K562 (cell line): ENCODE results near the gene ELF5. TPM values are rescaled to one million over a fixed set of nuclear protein-coding genes. Genes with fewer than 3 reads are reported as not detected.

Source experiments
- ATF3 ChIP-seq, 2 experiments: fragments of 450-650 bp in 1 of 2; sonication (generic) in 1 of 2; formaldehyde crosslinking in 1 of 2; IDR thresholded peaks in 1 of 2; conservative IDR thresholded peaks in 1 of 2; 2 replicates each; pipeline versions ENCODE4 v1.6.1 to v1.8.1; 2016 to 2023; ENCODE audit warnings: mild to moderate bottlenecking in 2 of 2, moderate library complexity in 2 of 2, inconsistent platforms in 1 of 2, missing genetic modification reagents in 1 of 2
- CBX1 ChIP-seq: sonication (generic); IDR thresholded peaks from 2 replicates; pipeline ENCODE4 v1.6.1; 2016; ENCODE audit warnings: antibody characterized with exemption, low read depth, mild to moderate bottlenecking
- CEBPG ChIP-seq, 3 experiments: fragments of 200-800 bp in 1 of 3; sonication (Bioruptor generic) in 1 of 3; sonication (generic) in 1 of 3; formaldehyde crosslinking in 1 of 3; IDR thresholded peaks in 2 of 3; conservative IDR thresholded peaks in 1 of 3; 2 replicates each; pipeline versions ENCODE4 v1.6.1 to v1.8.0; 2016 to 2022; ENCODE audit warnings: missing compliant biosample characterization in 2 of 3, missing genetic modification characterization in 2 of 3, mild to moderate bottlenecking in 1 of 3, missing genetic modification reagents in 1 of 3
- CUX1 ChIP-seq: fragments of 200-800 bp; sonication (Bioruptor generic); IDR thresholded peaks from 2 replicates; pipeline ENCODE4 v1.6.1; 2016; ENCODE audit warnings: missing genetic modification characterization, missing compliant biosample characterization
- ETS1 ChIP-seq: conservative IDR thresholded peaks from 2 replicates; pipeline ENCODE4 v1.6.1; 2011; ENCODE audit warnings: low read depth, mild to moderate bottlenecking, low read length; ENCODE audit not compliant: control insufficient read depth
- HLTF ChIP-seq: fragments of 450-650 bp; IDR thresholded peaks from 2 replicates; pipeline ENCODE4 v1.6.1; 2016
- HNRNPK ChIP-seq: fragments of 200-400 bp; formaldehyde crosslinking; IDR thresholded peaks from one replicate; pipeline ENCODE4 v1.6.1; 2018; ENCODE audit warnings: mild to moderate bottlenecking, low read depth, low read length; ENCODE audit not compliant: poor library complexity, severe bottlenecking
- KLF6 ChIP-seq: fragments of 250-450 bp; sonication (Bioruptor Pico); IDR thresholded peaks from 2 replicates; pipeline ENCODE4 v1.4.0; 2020; ENCODE audit warnings: mild to moderate bottlenecking, moderate library complexity, borderline replicate concordance
- L3MBTL2 ChIP-seq: fragments of 450-650 bp; IDR thresholded peaks from 2 replicates; pipeline ENCODE4 v1.6.1; 2016; ENCODE audit warnings: mild to moderate bottlenecking, moderate library complexity
- MAFG ChIP-seq: fragments of 450-650 bp; conservative IDR thresholded peaks from 2 replicates; pipeline ENCODE4 v1.6.1; 2016; ENCODE audit warnings: missing genetic modification characterization, missing compliant biosample characterization
- MTA3 ChIP-seq: fragments of 450-650 bp; formaldehyde crosslinking; IDR thresholded peaks from 2 replicates; pipeline ENCODE4 v1.6.1; 2017; ENCODE audit warnings: mild to moderate bottlenecking, borderline replicate concordance
- PHF8 ChIP-seq: fragments of 200-600 bp; sonication (generic); IDR thresholded peaks from 2 replicates; pipeline ENCODE4 v1.6.1; 2012; ENCODE audit warnings: mixed run types, mild to moderate bottlenecking, inconsistent platforms, low read length, moderate library complexity, borderline replicate concordance
- STAT5A ChIP-seq: IDR thresholded peaks from 2 replicates; pipeline ENCODE4 v1.6.1; 2012; ENCODE audit warnings: low read length, inconsistent platforms, borderline replicate concordance
- TEAD4 ChIP-seq, 2 experiments: sonication (generic) in 1 of 2; formaldehyde crosslinking in 1 of 2; IDR thresholded peaks; 2 replicates each; pipeline versions ENCODE4 v1.6.1 to v1.8.0; 2012 to 2022; ENCODE audit warnings: borderline replicate concordance in 1 of 2, inconsistent platforms in 1 of 2, low read length in 1 of 2, mild to moderate bottlenecking in 1 of 2, missing genetic modification reagents in 1 of 2
- XRCC5 ChIP-seq: fragments of 200-400 bp; formaldehyde crosslinking; IDR thresholded peaks from 2 replicates; pipeline ENCODE4 v1.6.1; 2017; ENCODE audit warnings: low read depth, mild to moderate bottlenecking, low read length
- ZBTB1 ChIP-seq: sonication (generic); formaldehyde crosslinking; IDR thresholded peaks from 2 replicates; pipeline ENCODE4 v1.8.1; 2023; ENCODE audit warnings: missing genetic modification reagents, low read depth, mild to moderate bottlenecking, borderline replicate concordance
- ZEB2 ChIP-seq: fragments of 450-650 bp; IDR thresholded peaks from 2 replicates; pipeline ENCODE4 v1.6.1; 2016
- polyA plus RNA-seq, 8 experiments: library from polyadenylated mRNA; depleted of rRNA in 4 of 8; stranded (reverse) in 5 of 8; unstranded in 3 of 8; fragments of >200 nt; fragmentation: Nextera tagmentation in 2 of 8; fragmentation: Illumina TruSeq in 1 of 8; extraction: Ambion mirVana in 2 of 8; extraction: Trizol in 1 of 8; gene quantifications; 2 replicates each; pipeline versions ENCODE4 v1.2.1 to v1.2.3, GENCODE V29; 2011 to 2014; ENCODE audit warnings: inconsistent platforms in 1 of 8, missing spikeins in 1 of 8
- total RNA-seq, 7 experiments: library from RNA; depleted of rRNA in 6 of 7; stranded (reverse); fragments of >200 nt in 6 of 7; fragmentation: Illumina TruSeq in 2 of 7; extraction: Trizol in 2 of 7; gene quantifications; 2 replicates each; pipeline versions ENCODE4 v1.2.1 to v1.2.3, GENCODE V29; 2011 to 2021; ENCODE audit warnings: low replicate concordance in 1 of 7

ELF5 gene
- total and polyA plus RNA-seq, 9 of the 15 experiments (the other 6 are each of a cell fraction or from before 2014, with no cell fraction given), result not detected

- TF ChIP-seq CUX1, result no peak
- peak; percentile 63; the same call in 1 of the 2 replicates for TF ChIP-seq HLTF
- TF ChIP-seq TEAD4 (IDR thresholded peaks at IDR 0.05; ENCODE audit: low read length), result peak; percentile 89
- TF ChIP-seq TEAD4 (CRISPR knock-in tag; IDR thresholded peaks at IDR 0.05; ENCODE audit: borderline replicate concordance), result 0 out of 2 replicates have a peak, but pooled peaks have one; percentile 35
- TF ChIP-seq ZEB2, result 0 out of 2 replicates have a peak, but pooled peaks have one; percentile 32
- TF ChIP-seq L3MBTL2, result peak; percentile 73; the same call in 1 of the 2 replicates
- peak; percentile 93 for TF ChIP-seq PHF8
- TF ChIP-seq ATF3 (IDR thresholded peaks at IDR 0.05), result no peak
- no peak; the same call in 1 of the 2 replicates for TF ChIP-seq ATF3 (CRISPR knock-in tag; conservative IDR thresholded peaks at IDR 0.05)
- TF ChIP-seq HNRNPK, result no peak
- no peak for TF ChIP-seq MAFG (tag)
- peak; percentile 78 for TF ChIP-seq STAT5A
- peak; percentile 68; the same call in 1 of the 2 replicates for TF ChIP-seq ETS1
- TF ChIP-seq XRCC5, result 0 out of 2 replicates have a peak, but pooled peaks have one; percentile 17
- no peak for TF ChIP-seq KLF6 (CRISPR knock-in tag)
- peak; percentile 46; the same call in 1 of the 2 replicates for TF ChIP-seq CEBPG (CRISPR knock-in tag; IDR thresholded peaks at IDR 0.05)
- TF ChIP-seq CEBPG (tag; conservative IDR thresholded peaks at IDR 0.05 in 1 of 2, IDR thresholded peaks at IDR 0.05 in 1 of 2), result peak in 1 of 2 experiments; percentile 85; a peak in 2 of 4 replicates
- peak; percentile 60; the same call in 1 of the 2 replicates for TF ChIP-seq CBX1
- no peak for TF ChIP-seq ZBTB1
- TF ChIP-seq MTA3, result peak; percentile 87; the same call in 1 of the 2 replicates
Measured at GRCh38 chr11:34438529-34439507, 74.8 kb downstream of the ELF5 start, which contains the start of gene CAT (continued).
